GM21515 (cell line): ENCODE data around the gene ANKRD52.
A peak's percentile ranks its signal among the peaks of the same experiment; 100 is the strongest.
"Not testable (repeated sequence)": the region's sequence is repeated elsewhere in the genome, so short reads cannot be mapped to it uniquely, and the experiment has no call there.

ENCODE experiments used
- ATAC-seq: cut with Tn5 transposase; IDR thresholded peaks from one replicate; pipeline ENCODE4 v1.9.1; 2021; ENCODE audit not compliant: unreplicated experiment

The ANKRD52 gene

DNA sequence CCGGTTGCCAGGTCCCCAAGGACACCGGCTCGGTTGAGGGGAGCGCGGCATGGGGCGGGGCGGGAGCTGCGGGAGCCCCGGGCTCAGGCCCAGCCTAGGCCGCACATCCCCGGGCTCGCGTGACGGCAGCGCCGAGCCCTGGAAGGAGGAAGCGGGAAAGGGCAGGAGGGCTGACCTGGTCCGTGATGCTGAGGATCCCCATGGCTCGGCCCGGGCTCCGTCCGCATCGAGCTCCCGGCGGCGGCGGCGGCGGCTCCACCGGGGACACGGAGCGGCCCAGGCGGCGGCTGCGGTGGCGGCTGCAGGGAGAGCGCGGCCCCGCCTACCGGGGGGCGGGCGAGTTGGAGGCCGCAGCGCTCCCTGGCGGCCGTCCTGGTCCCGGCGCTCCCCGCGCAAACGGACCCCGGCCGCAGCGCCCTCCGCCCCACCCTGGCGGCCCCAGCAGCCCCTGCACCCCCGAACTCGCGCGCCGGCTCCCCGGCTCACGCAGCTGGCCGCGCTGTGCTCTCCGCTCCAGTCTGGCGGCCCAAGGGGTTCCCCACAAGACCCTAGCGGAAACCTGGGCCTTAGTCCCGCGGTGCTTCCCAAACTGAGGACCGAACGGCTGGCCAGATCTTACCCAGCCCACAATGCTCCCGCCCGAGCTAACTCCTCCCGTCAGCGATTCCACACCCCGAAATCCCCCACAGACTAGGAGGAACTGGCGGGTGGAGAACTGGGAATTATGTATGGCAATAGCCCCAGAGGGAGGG is at the start of gene ANKRD52:
TSS of gene ANKRD52 (minus strand) at position 317 of the 752 bp plus-strand sequence. CDS start at position 202, 115 bp downstream.
- ATAC-seq: peak; percentile 80

- no peak for ATAC-seq
Observed at GRCh38 chr12:56307221-56307965, 49.2 kb upstream of the ANKRD52 start.

DNA sequence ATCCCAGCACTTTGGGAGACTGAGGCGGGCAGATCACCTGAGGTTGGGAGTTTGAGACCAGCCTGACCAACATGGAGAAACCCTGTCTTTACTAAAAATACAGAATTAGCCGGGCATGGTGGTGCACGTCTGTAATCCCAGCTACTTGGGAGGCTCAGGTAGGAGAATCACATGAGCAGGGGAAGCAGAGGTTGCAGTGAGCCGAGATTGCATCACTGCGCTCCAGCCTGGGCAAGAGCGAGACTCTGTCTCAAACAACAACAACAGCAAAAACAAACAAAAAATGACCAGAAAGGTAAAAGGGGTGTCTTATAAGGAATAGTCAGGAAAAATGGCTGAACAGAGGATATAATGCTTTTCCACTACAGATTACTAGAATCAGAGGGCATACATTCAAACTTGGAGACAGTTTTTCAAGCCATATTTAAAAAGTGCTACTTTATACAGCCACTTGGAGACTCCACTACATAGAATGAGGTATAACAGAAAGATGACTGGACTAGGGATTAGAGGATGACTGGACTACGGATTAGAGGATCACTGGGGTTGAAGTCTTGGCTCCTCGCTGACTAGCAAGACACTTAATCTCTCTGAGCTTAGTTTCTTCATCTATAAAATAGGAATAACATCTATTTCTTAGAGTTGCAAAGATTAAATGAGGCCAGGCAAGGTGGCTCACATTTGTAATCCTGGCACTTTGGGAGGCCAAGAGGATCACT is 46.8 kb upstream of the ANKRD52 start:
- no peak for ATAC-seq

DNA sequence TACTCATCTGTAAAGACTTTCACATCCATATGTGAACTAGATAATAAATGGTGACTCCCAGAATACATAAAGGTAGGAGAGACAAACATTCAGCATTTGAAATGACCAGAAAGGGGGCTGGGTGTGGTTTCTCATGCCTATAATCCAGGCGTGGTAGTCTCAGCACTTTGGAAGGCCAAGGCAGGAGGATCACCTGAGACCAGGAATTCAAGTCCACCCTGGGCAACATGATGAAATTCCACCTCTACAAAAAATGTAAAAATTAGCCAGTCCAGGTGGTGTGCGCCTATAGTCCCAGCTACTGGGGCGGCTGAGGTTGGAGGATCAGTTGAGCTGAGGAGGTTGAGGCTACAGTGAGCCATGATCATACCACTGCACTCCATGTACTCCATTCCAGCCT is 46.1 kb upstream of the ANKRD52 start:
- no peak for ATAC-seq

DNA sequence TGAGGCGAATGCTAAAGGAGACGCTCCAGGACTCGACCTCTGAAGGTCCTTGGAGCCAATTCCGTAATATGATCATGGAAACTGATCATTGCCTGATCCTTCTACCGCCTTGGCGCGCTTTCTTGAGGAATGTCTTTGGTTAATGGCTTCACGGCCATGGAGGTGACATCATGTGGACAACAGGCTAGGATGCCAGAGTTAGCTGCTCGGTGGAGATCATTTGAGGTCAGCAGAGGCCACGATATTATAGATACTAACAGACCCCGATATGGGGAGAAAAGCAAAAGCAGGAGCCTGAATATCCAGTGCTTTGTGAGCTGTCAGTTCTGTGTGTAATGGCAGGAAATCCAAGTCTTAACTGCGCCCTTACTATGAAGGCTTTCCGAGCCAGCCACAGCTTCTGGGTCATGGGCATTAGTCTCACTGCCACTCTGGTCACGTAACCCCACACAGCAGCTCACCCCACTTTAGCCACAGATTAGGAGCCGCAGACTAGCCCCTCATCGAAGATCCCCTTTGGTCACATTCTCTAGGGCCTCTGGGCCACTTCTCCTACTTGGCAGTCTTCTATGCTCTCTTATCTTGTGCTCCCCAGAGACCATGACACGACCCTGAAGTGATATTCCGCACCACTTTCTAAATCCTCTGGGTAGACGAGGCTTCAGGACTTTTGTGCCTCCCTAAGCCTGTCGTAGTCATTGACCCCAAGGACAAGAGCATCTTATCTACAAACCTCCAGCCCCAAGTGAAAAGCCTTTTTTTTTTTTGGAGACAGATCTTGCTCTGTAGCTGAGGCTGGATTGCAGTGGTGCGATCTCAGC is 42.7 kb upstream of the ANKRD52 start:
- no peak for ATAC-seq

- peak; percentile 88 for ATAC-seq
Observed at GRCh38 chr12:56299853-56300643, 41.9 kb upstream of the ANKRD52 start, which contains the start of gene CS. Gene CS (minus strand): TSS chr12:56300330. CDS start chr12:56300201, 129 bp downstream.

DNA sequence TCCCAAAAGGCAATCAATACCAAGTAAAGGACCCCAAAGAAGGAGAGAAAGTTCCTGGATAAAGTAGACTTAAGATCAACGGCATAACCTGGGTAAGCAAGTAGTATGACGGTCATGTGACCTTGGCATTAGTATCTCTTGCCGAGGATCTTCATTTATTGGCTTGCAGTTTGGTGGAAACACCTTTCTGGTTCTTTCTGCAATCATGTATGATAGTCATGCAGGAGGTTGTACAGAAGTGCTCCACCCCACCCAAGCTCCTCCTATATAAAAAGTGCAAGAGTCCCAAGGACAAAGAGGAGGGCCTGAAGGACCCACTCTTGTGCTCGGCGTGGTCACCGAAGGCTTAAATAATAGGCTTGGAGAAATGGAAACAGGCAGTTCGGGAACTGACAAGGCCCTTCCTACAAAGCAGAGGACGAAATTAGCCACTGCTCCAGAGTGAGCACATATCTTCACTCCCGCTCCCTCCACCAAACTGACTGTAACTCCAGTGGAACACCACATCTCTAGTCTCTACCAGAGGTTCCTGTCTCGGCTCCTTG is 41.2 kb upstream of the ANKRD52 start:
- ATAC-seq: peak; percentile 4

DNA sequence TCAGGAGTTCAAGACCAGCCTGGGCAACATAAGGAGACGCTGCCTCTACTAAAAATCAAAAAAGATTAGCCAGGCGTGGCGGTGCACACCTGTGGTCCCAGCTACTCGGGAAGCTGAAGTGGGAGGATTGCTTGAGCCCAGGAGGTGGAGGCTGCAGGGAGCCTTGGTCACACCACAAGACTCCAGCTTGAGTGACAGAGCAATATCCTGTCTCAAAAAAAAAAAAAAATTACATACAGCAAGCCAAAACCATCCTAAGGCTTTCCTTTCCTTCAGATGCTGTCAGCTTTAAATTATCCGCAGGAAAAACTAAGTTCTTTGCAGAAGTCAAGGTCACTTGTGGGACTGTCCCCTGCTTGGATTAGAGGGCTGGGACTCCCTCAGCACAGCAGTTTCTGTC is 40.6 kb upstream of the ANKRD52 start:
- ATAC-seq: no peak

DNA sequence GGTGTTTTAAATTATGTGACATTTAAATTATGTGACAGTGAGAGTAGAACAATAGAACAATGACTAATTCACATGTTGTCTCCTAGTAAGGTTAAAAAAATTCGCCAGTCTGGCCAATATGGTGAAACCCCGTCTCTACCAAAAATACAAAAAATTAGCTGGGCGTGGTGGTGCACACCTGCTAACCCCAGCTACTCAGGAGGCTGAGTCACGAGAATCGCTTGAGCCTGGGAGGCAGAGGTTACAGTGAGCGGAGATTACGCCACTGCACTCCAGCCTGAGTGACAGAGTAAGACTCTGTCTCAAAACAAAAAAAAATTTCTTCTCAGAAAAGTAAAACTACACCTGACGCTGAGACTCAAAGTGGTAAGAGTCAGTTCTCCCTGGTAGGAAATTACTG is 39.2 kb upstream of the ANKRD52 start:
- ATAC-seq: no peak

GRCh38 chr12:56296295-56296694 is 38.1 kb upstream of the ANKRD52 start:
- ATAC-seq: no peak

GRCh38 chr12:56293795-56294194 is 35.6 kb upstream of the ANKRD52 start:
- no peak for ATAC-seq

DNA sequence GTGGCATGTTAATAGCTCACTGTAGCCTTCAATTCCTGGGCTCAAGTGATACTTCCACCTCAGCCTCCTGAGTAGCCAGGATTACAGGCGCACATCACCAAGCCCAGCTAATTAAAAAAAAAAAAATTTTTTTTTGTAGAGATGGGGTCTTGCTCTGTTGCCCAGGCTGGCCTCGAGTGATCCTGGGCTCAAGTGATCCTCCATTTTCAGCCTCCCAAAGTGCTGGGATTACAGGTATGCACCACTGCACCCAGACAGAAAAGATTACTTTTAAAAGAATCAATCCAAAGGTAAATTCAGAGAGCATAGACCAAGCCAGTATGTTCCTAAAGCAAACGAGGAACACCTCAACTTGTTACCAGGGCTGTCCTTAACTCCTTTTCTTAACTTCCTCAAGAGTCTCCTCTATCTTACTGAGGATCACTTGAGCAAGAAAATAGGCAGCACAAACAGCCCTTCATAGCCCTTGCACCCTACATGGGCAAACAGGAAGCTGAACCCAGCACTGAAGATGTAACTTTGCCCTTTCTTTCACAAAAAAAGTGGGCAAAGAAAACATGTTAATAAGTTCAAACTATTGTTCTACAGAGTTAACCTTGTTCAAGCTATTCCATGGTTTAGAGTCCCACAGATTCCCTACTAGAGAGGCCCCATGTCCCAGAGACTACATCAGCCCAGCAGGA is 30.7 kb upstream of the ANKRD52 start:
- ATAC-seq: no peak

- no peak for ATAC-seq
Observed at GRCh38 chr12:56286044-56286830, 28.1 kb upstream of the ANKRD52 start.

- ATAC-seq: not testable (repeated sequence)
Observed at GRCh38 chr12:56284263-56284662, 26.1 kb upstream of the ANKRD52 start.

DNA sequence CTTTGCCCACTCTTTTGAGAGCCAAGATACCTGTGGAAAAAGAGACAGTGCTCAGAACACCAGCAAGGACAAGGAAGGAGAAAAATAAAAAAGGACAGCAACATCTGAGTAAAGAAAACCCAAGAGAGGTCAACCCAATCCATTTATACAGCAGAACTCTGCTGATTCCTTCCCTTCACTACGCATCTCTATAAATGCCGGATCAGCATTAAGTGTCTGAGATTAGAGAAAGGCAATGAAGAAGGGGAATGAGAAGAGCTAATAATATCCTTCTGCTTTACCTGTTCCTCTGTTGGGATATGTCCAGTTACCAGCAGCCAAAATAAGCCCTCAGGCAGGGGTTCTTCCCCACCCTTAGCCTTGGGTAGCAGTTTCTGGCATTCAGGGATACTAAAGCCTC is 24.4 kb upstream of the ANKRD52 start:
- ATAC-seq: no peak

GRCh38 chr12:56282030-56282429 is 23.8 kb upstream of the ANKRD52 start:
- ATAC-seq: no peak

GRCh38 chr12:56280849-56281248 is 22.7 kb upstream of the ANKRD52 start:
- no peak for ATAC-seq

DNA sequence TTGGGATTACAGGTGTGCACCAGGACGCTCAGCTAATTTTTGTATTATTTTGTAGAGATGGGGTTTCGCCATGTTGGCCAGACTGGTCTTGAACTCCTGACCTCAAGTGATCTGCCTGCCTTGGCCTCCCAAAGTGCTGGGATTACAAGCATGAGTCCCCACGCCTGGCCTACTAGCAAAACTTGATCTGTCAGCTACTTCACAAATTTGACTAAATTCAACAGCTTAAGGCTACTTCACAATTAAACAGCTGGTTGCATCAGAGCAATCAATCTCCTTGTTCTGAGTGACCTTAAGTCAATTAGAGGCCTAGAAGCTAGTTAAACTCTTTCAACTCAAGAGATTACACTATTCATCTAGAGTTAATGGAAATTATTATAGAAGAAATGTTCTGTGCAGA is 20.7 kb upstream of the ANKRD52 start:
- ATAC-seq: no peak
